Measurements from ENCODE around the gene UNK. TPM values are rescaled to one million over a fixed set of nuclear protein-coding genes. Genes with fewer than 3 reads are reported as not detected.
A peak's percentile ranks its signal among the peaks of the same experiment; 100 is the strongest.

Gene UNK
- total and polyA plus RNA-seq, 9 of the 15 experiments (the other 6 are each of a cell fraction or from before 2014, with no cell fraction given): 12.8 to 38.6 (median 24.8) TPM

DNA sequence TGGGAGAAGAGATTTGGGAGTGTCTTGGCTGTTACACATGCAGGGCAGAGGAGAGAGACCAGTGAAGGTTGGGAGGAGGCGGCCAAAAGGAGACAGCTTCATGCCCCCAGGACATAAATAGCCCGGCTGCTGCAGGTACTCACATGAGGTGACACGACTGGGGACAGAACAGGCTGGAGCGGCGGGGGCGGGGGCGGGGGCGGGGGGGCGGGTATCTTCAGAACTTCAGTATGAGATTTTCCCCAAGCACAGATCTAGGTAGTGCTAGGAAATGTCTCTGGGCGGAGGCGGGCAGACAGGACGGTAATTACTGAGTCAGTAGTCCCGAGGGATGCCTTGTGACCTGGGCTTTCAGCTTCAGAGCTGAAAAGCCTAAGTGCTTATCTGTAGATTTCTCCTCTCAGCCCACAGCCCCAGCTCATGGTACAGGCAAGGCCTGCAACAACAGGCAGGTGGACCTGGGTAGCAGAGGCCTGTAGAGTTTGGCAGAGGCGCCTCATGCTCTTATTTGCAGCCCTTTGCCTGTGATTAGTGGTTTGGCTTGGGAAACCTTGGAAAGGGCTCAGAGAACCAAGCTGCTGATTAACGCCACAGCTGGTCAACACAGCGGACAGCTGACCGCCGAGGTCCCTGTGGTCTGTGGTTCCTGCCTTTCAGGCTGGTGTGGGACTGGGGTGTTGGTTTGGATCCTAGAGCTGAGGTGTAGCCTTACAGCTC lies 24.5 kb downstream of the UNK start (continued):
- peak; percentile 57; the same call in 1 of the 2 replicates for TF ChIP-seq ZNF449 (CRISPR knock-in tag; IDR thresholded peaks at IDR 0.05)
- TF ChIP-seq SMAD4 (CRISPR knock-in tag; conservative IDR thresholded peaks at IDR 0.05): no peak
- no peak for TF ChIP-seq ZC3H4 (CRISPR knock-in tag; IDR thresholded peaks at IDR 0.05; ENCODE audit: borderline replicate concordance)
- TF ChIP-seq ZNF239 (CRISPR knock-in tag; IDR thresholded peaks at IDR 0.05): peak; percentile 97
- no peak for TF ChIP-seq NFIX (CRISPR knock-in tag; IDR thresholded peaks at IDR 0.05; ENCODE audit: low read depth)
- no peak for TF ChIP-seq NCOA4 (IDR thresholded peaks at IDR 0.05; ENCODE audit: partially characterized antibody)
- TF ChIP-seq THRAP3 (IDR thresholded peaks at IDR 0.05; ENCODE audit: borderline replicate concordance): no peak
- TF ChIP-seq CBX3 (IDR thresholded peaks at IDR 0.05; ENCODE audit: borderline replicate concordance in 1 of 2, low read length in 2 of 2): no peak
- peak in 1 of 2 experiments; percentile 51; a peak in 1 of 4 replicates for TF ChIP-seq TEAD1 (CRISPR knock-in tag; IDR thresholded peaks at IDR 0.05)
- 0 out of 2 replicates have a peak, but pooled peaks have one; percentile 35 for TF ChIP-seq MEF2D (tag; conservative IDR thresholded peaks at IDR 0.05; ENCODE audit: low read depth)
- no peak for TF ChIP-seq SREBF2 (CRISPR knock-in tag; IDR thresholded peaks at IDR 0.05)
- no peak for TF ChIP-seq HDAC1 (IDR thresholded peaks at IDR 0.05)
- TF ChIP-seq GATA2 (CRISPR knock-in tag; IDR thresholded peaks at IDR 0.05): peak; percentile 43; the same call in 1 of the 2 replicates
- peak; percentile 70 for TF ChIP-seq ZFX (CRISPR knock-in tag; IDR thresholded peaks at IDR 0.05)
- no peak for TF ChIP-seq ZSCAN29 (IDR thresholded peaks at IDR 0.05)
- TF ChIP-seq ZBTB26 (CRISPR knock-in tag; IDR thresholded peaks at IDR 0.05): 0 out of 2 replicates have a peak, but pooled peaks have one; percentile 31
- TF ChIP-seq ZNF253 (CRISPR knock-in tag; conservative IDR thresholded peaks at IDR 0.05): no peak
- TF ChIP-seq MIER1 (IDR thresholded peaks at IDR 0.05; ENCODE audit: low read depth): no peak
- TF ChIP-seq CSDE1 (IDR thresholded peaks at IDR 0.05): no peak
- peak; percentile 58; the same call in 1 of the 2 replicates for TF ChIP-seq ZNF766 (CRISPR knock-in tag; conservative IDR thresholded peaks at IDR 0.05)
- peak in 1 of 2 experiments; percentile 33; a peak in 1 of 4 replicates for TF ChIP-seq MAZ (CRISPR knock-in tag; conservative IDR thresholded peaks at IDR 0.05 in 1 of 2, IDR thresholded peaks at IDR 0.05 in 1 of 2)
- TF ChIP-seq ZNF274 (IDR thresholded peaks at IDR 0.05; ENCODE audit: borderline replicate concordance, low read depth, low read length): no peak
